HCT116 (cell line): ENCODE results near the gene AGPS. TPM values are rescaled to one million over a fixed set of nuclear protein-coding genes. Genes with fewer than 3 reads are reported as not detected.

Experiments used
- ATAC-seq: fragments of 200-7000 bp; cut with Tn5 transposase; 2 replicates; pipeline ENCODE4 v1.9.1; 2020; ENCODE audit warnings: mild to moderate bottlenecking, moderate library complexity
- BruUV-seq: library from RNA; stranded (reverse); fragments of 400-500 nt; replicated peaks from 2 replicates; lab custom pipeline; 2021; lab: Mats Ljungman, UMichigan
- CTCF ChIA-PET: fragments of 300-600 bp; sonication (Branson Sonifier 250); formaldehyde crosslinking; loops from one replicate; lab custom pipeline; 2021; ENCODE audit warnings: antibody characterized with exemption; lab: Charles Lee
- POLR2A ChIA-PET: fragments of 300-600, 350-600 bp; sonication (Branson Sonifier 250); formaldehyde crosslinking; loops from one replicate; lab custom pipeline; 2021; ENCODE audit warnings: antibody characterized with exemption; lab: Charles Lee
- RAD21 ChIA-PET, 2 experiments: fragments of 300-600 bp; sonication (Branson Sonifier 250); formaldehyde crosslinking; loops; one replicate each; lab custom pipeline; 2023; ENCODE audit warnings: low total read pairs in 2 of 2; ENCODE audit not compliant: uncharacterized antibody in 2 of 2, unreplicated experiment in 2 of 2, low non-redundant PET in 1 of 2; lab: Charles Lee
- DNase-seq: peaks from one replicate; pipeline ENCODE4 v3.0.0-alpha.2; 2010; ENCODE audit warnings: low read depth, low spot score
- H2AFZ ChIP-seq: fragments of 200-600 bp; shearing (Covaris generic), sonication (generic); 2 replicates; pipeline ENCODE4 v1.6.1; 2017; ENCODE audit warnings: low read depth, mixed run types, mixed read lengths, antibody characterized with exemption, low read length; ENCODE audit not compliant: poor library complexity, severe bottlenecking
- H3K27ac ChIP-seq: 2 replicates; pipeline ENCODE4 v1.5.1; 2012; ENCODE audit warnings: low read depth, low read length
- H3K27me3 ChIP-seq: fragments of 200-600 bp; sonication (generic); 2 replicates; pipeline ENCODE4 v1.6.1; 2016; ENCODE audit warnings: mixed run types, low read length, mixed read lengths; ENCODE audit not compliant: insufficient read depth
- H3K36me3 ChIP-seq, 2 experiments: fragments of 200-500 bp in 1 of 2; fragments of 200-600 bp in 1 of 2; sonication (Bioruptor generic) in 1 of 2; sonication (generic) in 1 of 2; 2 replicates each; pipeline versions ENCODE4 v1.5.1 to v1.6.1; 2014 to 2016; ENCODE audit warnings: low read length in 2 of 2, inconsistent platforms in 1 of 2, mixed read lengths in 1 of 2, mixed run types in 1 of 2; ENCODE audit not compliant: insufficient read depth in 2 of 2, control insufficient read depth in 1 of 2
- H3K4me1 ChIP-seq, 2 experiments: fragments of 200-600 bp in 1 of 2; sonication (generic) in 1 of 2; 2 replicates each; pipeline versions ENCODE4 v1.5.1 to v1.6.1; 2012 to 2017; ENCODE audit warnings: low read length in 2 of 2, inconsistent platforms in 1 of 2, mild to moderate bottlenecking in 1 of 2, mixed read lengths in 1 of 2, mixed run types in 1 of 2, moderate library complexity in 1 of 2; ENCODE audit not compliant: insufficient read depth in 2 of 2, control insufficient read depth in 1 of 2
- H3K4me2 ChIP-seq: fragments of 200-600 bp; sonication (generic); 2 replicates; pipeline ENCODE4 v1.6.1; 2017; ENCODE audit warnings: mixed run types, low read length, mixed read lengths
- H3K4me3 ChIP-seq, 2 experiments: fragments of 200-600 bp in 1 of 2; sonication (generic) in 1 of 2; replicated peaks in 1 of 2; 2 replicates each; pipeline ENCODE4 v1.5.1; 2011 to 2016; ENCODE audit warnings: low read length in 2 of 2, control low read depth in 1 of 2, low read depth in 1 of 2, mild to moderate bottlenecking in 1 of 2, mixed read lengths in 1 of 2, mixed run types in 1 of 2
- H3K79me2 ChIP-seq: fragments of 200-600 bp; sonication (generic); 2 replicates; pipeline ENCODE4 v1.6.1; 2017; ENCODE audit warnings: mild to moderate bottlenecking, mixed run types, low read length, moderate library complexity, mixed read lengths; ENCODE audit not compliant: insufficient read depth
- H3K9ac ChIP-seq: fragments of 200-600 bp; sonication (generic); 2 replicates; pipeline ENCODE4 v1.6.1; 2016; ENCODE audit warnings: low read length, mixed read lengths
- H3K9me2 ChIP-seq: fragments of 200-600 bp; sonication (generic), shearing (Covaris generic); 2 replicates; pipeline ENCODE4 v1.6.1; 2017; ENCODE audit warnings: mixed run types, mild to moderate bottlenecking, moderate library complexity; ENCODE audit not compliant: insufficient read depth
- H3K9me3 ChIP-seq, 2 experiments: fragments of 200-500 bp in 1 of 2; fragments of 200-600 bp in 1 of 2; sonication (Bioruptor generic) in 1 of 2; sonication (generic) in 1 of 2; 2 replicates each; pipeline ENCODE4 v1.6.1; 2014 to 2017; ENCODE audit warnings: low read length in 2 of 2, mixed read lengths in 2 of 2, inconsistent platforms in 1 of 2, low read depth in 1 of 2, mild to moderate bottlenecking in 1 of 2, mixed run types in 1 of 2, moderate library complexity in 1 of 2; ENCODE audit not compliant: control insufficient read depth in 1 of 2, insufficient read depth in 1 of 2
- H4K20me1 ChIP-seq: fragments of 200-600 bp; sonication (generic), shearing (Covaris generic); 2 replicates; pipeline ENCODE4 v1.6.1; 2017; ENCODE audit warnings: mixed run types, mild to moderate bottlenecking, moderate library complexity; ENCODE audit not compliant: insufficient read depth
- CBX3 ChIP-seq: IDR thresholded peaks from 2 replicates; pipeline ENCODE4 v1.6.1; 2012; ENCODE audit warnings: low read depth
- CEBPB ChIP-seq: IDR thresholded peaks from 2 replicates; pipeline ENCODE4 v1.6.1; 2012; ENCODE audit warnings: low read depth
- EGR1 ChIP-seq: IDR thresholded peaks from 2 replicates; pipeline ENCODE4 v1.6.1; 2012; ENCODE audit warnings: low read depth
- ELF1 ChIP-seq: IDR thresholded peaks from 2 replicates; pipeline ENCODE4 v1.6.1; 2012; ENCODE audit warnings: low read depth, borderline replicate concordance
- EZH2 ChIP-seq: fragments of 200-600 bp; sonication (generic); IDR thresholded peaks from 2 replicates; pipeline ENCODE4 v1.6.1; 2017; ENCODE audit warnings: antibody characterized with exemption, mixed run types
- EZH2phosphoT487 ChIP-seq: fragments of 200-600 bp; IDR thresholded peaks from 2 replicates; pipeline ENCODE4 v1.6.1; 2018; ENCODE audit warnings: antibody characterized with exemption, borderline replicate concordance
- FOSL1 ChIP-seq: IDR thresholded peaks from 2 replicates; pipeline ENCODE4 v1.6.1; 2012; ENCODE audit warnings: low read depth
- JUND ChIP-seq: IDR thresholded peaks from 2 replicates; pipeline ENCODE4 v1.6.1; 2012
- POLR2A ChIP-seq: IDR thresholded peaks from 2 replicates; pipeline ENCODE4 v1.7.0; 2011; ENCODE audit warnings: borderline replicate concordance; ENCODE audit not compliant: insufficient read depth, insufficient read length; ENCODE audit errors: extremely low read depth
- POLR2AphosphoS5 ChIP-seq: IDR thresholded peaks from 2 replicates; pipeline ENCODE4 v1.6.1; 2011; ENCODE audit warnings: mild to moderate bottlenecking, low read depth, low read length, moderate library complexity
- RAD21 ChIP-seq: IDR thresholded peaks from 2 replicates; pipeline ENCODE4 v1.6.1; 2012; ENCODE audit warnings: low read depth, mild to moderate bottlenecking
- SIN3A ChIP-seq: IDR thresholded peaks from 2 replicates; pipeline ENCODE4 v1.6.1; 2012; ENCODE audit warnings: low read depth
- SP1 ChIP-seq: IDR thresholded peaks from 2 replicates; pipeline ENCODE4 v1.6.1; 2012; ENCODE audit warnings: low read depth
- YY1 ChIP-seq: IDR thresholded peaks from 2 replicates; pipeline ENCODE4 v1.6.1; 2011; ENCODE audit warnings: low read length, low read depth, moderate library complexity, mild to moderate bottlenecking; ENCODE audit not compliant: insufficient replicate concordance; ENCODE audit errors: extremely low read depth
- ZBTB33 ChIP-seq: IDR thresholded peaks from 2 replicates; pipeline ENCODE4 v1.6.1; 2011; ENCODE audit warnings: mild to moderate bottlenecking, low read length, moderate library complexity; ENCODE audit not compliant: insufficient replicate concordance; ENCODE audit errors: extremely low read depth
- ZFX ChIP-seq: fragments of 450-650 bp; IDR thresholded peaks from 2 replicates; pipeline ENCODE4 v1.6.1; 2017
- ZNF274 ChIP-seq: fragments of 200-500 bp; sonication (Bioruptor generic); IDR thresholded peaks from 2 replicates; pipeline ENCODE4 v1.6.1; 2014; ENCODE audit warnings: mild to moderate bottlenecking, low read depth, low read length, inconsistent platforms
- intact Hi-C: fragments of 100-400 bp; cut with micrococcal nuclease; formaldehyde crosslinking; loops from 2 replicates; pipeline ENCODE4 v1.10.0; 2022
- total RNA-seq: library from RNA; stranded (reverse); gene quantifications from one replicate; pipeline ENCODE4 v1.2.1, GENCODE V29; 2021; ENCODE audit not compliant: unreplicated experiment
- TF ChIP-seq, protein P1 (sequence below): IDR thresholded peaks from 2 replicates; pipeline ENCODE4 v1.6.1; 2012
- TF ChIP-seq, protein P2 (sequence below), 3 experiments: fragments of 200-600 bp in 1 of 3; sonication (generic) in 1 of 3; IDR thresholded peaks in 2 of 3; conservative IDR thresholded peaks in 1 of 3; 2 replicates each; pipeline ENCODE4 v1.5.1; 2012 to 2017; ENCODE audit warnings: low read depth in 2 of 3, low read length in 2 of 3, antibody characterized with exemption in 1 of 3, borderline replicate concordance in 1 of 3, control low read depth in 1 of 3, mild to moderate bottlenecking in 1 of 3, mixed read lengths in 1 of 3, mixed run types in 1 of 3, moderate library complexity in 1 of 3; ENCODE audit not compliant: insufficient read depth in 1 of 3

AGPS gene
- total RNA-seq, 1 experiment from 2014 or later, result 66.6 TPM

- no peak for ATAC-seq
- intact Hi-C loops, result no loop called here
- no peak overlapping the region for H3K4me2 ChIP-seq
Observed at GRCh38 chr2:177554365-177554764, 161.8 kb downstream of the AGPS start.

More at GRCh38 chr2:177554365-177554764, 161.8 kb downstream of the AGPS start:
- Histone ChIP-seq H4K20me1 (no peaks in the 10 kb centered on the region), H3K27ac (no peak overlapping the region), H3K27me3 (no peaks in the 10 kb centered on the region), H3K4me3 (no peak overlapping the region), H3K36me3 (no peaks in the 10 kb centered on the region), H3K9me2 (no peaks in the 10 kb centered on the region), H3K79me2 (no peaks in the 10 kb centered on the region), H2AFZ (no peak overlapping the region), H3K4me1 (peaks cover 0 to 16% of the 10 kb centered on the region in 2 experiments; a peak in 2 of 4 replicates), H3K9ac (no peak overlapping the region)
- ChIA-PET CTCF (no interaction called here), POLR2A (no interaction called here), RAD21 (no interaction called here)
- no peak for DNase-seq
- TF ChIP-seq CBX3, result no peak
- TF ChIP-seq YY1, result no peak
- no peak for TF ChIP-seq JUND
- no peak for TF ChIP-seq ZFX
- TF ChIP-seq ELF1, result no peak
- TF ChIP-seq, protein P1, sequence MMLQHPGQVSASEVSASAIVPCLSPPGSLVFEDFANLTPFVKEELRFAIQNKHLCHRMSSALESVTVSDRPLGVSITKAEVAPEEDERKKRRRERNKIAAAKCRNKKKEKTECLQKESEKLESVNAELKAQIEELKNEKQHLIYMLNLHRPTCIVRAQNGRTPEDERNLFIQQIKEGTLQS, result no peak
- no peak for TF ChIP-seq SP1
- TF ChIP-seq POLR2A, result no peak
- no peak for TF ChIP-seq EZH2
- TF ChIP-seq ZBTB33, result no peak
- no peak for TF ChIP-seq POLR2AphosphoS5
- no peak for TF ChIP-seq ZNF274
- TF ChIP-seq SIN3A, result no peak
- no peak for TF ChIP-seq EGR1
- no peak for TF ChIP-seq FOSL1
- TF ChIP-seq RAD21, result no peak
- TF ChIP-seq CEBPB, result no peak
- TF ChIP-seq, protein P2, sequence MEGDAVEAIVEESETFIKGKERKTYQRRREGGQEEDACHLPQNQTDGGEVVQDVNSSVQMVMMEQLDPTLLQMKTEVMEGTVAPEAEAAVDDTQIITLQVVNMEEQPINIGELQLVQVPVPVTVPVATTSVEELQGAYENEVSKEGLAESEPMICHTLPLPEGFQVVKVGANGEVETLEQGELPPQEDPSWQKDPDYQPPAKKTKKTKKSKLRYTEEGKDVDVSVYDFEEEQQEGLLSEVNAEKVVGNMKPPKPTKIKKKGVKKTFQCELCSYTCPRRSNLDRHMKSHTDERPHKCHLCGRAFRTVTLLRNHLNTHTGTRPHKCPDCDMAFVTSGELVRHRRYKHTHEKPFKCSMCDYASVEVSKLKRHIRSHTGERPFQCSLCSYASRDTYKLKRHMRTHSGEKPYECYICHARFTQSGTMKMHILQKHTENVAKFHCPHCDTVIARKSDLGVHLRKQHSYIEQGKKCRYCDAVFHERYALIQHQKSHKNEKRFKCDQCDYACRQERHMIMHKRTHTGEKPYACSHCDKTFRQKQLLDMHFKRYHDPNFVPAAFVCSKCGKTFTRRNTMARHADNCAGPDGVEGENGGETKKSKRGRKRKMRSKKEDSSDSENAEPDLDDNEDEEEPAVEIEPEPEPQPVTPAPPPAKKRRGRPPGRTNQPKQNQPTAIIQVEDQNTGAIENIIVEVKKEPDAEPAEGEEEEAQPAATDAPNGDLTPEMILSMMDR (IDR thresholded peaks at IDR 0.05 in 2 of 3, conservative IDR thresholded peaks at IDR 0.05 in 1 of 3; ENCODE audit: borderline replicate concordance in 1 of 3, insufficient read depth in 1 of 3, low read depth in 2 of 3, low read length in 2 of 3), result no peak
- no peak for TF ChIP-seq EZH2phosphoT487
- TF ChIP-seq, all 23 proteins: peak for 0
- no peaks in the 10 kb centered on the region for H3K9me3 ChIP-seq
- BruUV-seq, result no TSS peak
